ENCODE data around the gene HEATR5A. TPM values are rescaled to one million over a fixed set of nuclear protein-coding genes. Genes with fewer than 3 reads are reported as not detected.
"Not testable (repeated sequence)": the region's sequence is repeated elsewhere in the genome, so short reads cannot be mapped to it uniquely, and the experiment has no call there.

HEATR5A gene
- total RNA-seq, 4 donors from 2014 or later: 33.8 to 39.9 (median 35.5) TPM

DNA sequence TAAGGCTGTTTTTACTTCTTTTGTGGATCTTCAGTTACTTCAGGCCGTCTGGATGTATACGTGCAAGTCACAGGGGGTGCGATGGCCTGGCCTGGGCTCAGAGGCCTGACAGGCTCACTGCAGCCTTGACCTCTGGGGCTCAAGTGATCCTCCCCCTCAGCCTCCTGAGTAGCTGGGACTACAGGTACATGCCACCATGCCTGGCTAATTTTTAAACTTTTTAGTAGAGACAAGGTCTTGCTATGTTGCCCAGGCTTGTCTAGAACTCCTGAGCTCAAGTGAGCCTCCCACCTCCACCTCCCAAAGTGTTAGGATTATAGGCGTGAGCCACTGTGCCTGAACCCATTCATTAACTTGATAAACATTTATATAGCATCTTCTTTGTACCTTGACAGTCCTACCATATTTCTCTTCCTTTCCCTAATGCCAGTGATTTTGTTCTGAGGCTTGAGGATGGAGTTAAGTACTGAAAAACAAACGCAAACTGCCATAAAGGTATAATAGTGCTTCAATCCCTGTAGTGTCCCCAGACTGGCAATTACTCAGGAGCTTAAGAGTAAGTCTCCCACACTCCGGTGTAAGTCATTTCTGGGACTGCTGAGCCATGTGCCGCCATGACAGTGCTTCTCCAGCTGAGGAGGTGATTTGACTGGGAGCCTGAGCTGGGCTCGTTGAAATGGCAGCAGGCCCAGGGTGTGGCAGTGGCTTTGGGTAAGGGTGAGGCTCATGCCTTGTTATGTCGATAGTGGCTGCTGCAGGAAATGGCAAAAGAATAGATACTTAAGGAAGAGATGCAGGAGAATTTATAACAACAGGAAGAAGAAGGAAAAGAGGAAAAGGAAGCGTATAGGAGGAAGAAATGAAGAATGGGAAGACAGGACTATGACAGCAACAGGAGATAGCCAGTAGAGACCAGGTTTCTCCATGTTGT, 169.1 kb downstream of the HEATR5A start:
- H3K9me3 ChIP-seq: no peaks in the 10 kb centered on the region
- no peaks in the 10 kb centered on the region for H3K4me1 ChIP-seq
- no peak for ATAC-seq
- no peak overlapping the region for H3K27ac ChIP-seq
- H3K27me3 ChIP-seq: no peaks in the 10 kb centered on the region
- H3K4me3 ChIP-seq: no peak overlapping the region
- 76 to 82% methylated on average over 4 of the region's 10 CpGs for WGBS, 2 donors (ENCODE audit: low coverage in 1 of 2)
- no peaks in the 10 kb centered on the region for H3K36me3 ChIP-seq
- TF ChIP-seq POLR2AphosphoS5 (IDR thresholded peaks at IDR 0.05) (no peak), POLR2A (IDR thresholded peaks at IDR 0.05) (no peak), EP300 (IDR thresholded peaks at IDR 0.05) (no peak)
- TF ChIP-seq, protein P1, sequence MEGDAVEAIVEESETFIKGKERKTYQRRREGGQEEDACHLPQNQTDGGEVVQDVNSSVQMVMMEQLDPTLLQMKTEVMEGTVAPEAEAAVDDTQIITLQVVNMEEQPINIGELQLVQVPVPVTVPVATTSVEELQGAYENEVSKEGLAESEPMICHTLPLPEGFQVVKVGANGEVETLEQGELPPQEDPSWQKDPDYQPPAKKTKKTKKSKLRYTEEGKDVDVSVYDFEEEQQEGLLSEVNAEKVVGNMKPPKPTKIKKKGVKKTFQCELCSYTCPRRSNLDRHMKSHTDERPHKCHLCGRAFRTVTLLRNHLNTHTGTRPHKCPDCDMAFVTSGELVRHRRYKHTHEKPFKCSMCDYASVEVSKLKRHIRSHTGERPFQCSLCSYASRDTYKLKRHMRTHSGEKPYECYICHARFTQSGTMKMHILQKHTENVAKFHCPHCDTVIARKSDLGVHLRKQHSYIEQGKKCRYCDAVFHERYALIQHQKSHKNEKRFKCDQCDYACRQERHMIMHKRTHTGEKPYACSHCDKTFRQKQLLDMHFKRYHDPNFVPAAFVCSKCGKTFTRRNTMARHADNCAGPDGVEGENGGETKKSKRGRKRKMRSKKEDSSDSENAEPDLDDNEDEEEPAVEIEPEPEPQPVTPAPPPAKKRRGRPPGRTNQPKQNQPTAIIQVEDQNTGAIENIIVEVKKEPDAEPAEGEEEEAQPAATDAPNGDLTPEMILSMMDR (IDR thresholded peaks at IDR 0.05): no peak

DNA sequence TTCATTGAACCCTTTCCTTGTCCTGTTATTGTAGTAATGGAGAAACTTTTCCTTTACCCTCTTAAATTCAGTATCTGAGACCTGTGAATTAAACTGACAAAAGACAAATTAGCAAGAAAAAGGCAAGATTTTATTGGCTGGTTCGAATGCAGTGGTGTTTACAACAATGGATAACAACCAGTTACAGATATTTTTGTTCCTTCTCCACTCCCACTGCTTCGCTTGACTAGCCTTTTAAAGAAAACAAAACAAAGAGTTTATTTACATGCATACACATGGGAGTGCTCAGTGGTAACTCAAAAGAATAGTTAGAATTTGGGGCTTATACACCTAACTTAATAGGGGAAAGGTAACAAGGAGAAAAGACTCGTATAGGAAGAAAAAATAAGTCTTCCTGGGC, 175.7 kb downstream of the HEATR5A start:
- no peaks in the 10 kb centered on the region for H3K27me3 ChIP-seq
- no peaks in the 10 kb centered on the region for H3K36me3 ChIP-seq
- no peak overlapping the region for H3K4me3 ChIP-seq
- peaks cover 7 to 15% (median 8%) of the 10 kb centered on the region in 3 donors for H3K4me1 ChIP-seq
- no peaks in the 10 kb centered on the region for H3K9me3 ChIP-seq
- ATAC-seq: no peak
- 77 to 84% methylated on average over 3 of the region's 3 CpGs for WGBS, 2 donors (ENCODE audit: low coverage in 1 of 2)
- no peak for TF ChIP-seq POLR2A (IDR thresholded peaks at IDR 0.05)
- TF ChIP-seq, protein P1 (IDR thresholded peaks at IDR 0.05): no peak
- TF ChIP-seq EP300 (IDR thresholded peaks at IDR 0.05): no peak
- no peak for TF ChIP-seq POLR2AphosphoS5 (IDR thresholded peaks at IDR 0.05)
- H3K27ac ChIP-seq: no peak overlapping the region

DNA sequence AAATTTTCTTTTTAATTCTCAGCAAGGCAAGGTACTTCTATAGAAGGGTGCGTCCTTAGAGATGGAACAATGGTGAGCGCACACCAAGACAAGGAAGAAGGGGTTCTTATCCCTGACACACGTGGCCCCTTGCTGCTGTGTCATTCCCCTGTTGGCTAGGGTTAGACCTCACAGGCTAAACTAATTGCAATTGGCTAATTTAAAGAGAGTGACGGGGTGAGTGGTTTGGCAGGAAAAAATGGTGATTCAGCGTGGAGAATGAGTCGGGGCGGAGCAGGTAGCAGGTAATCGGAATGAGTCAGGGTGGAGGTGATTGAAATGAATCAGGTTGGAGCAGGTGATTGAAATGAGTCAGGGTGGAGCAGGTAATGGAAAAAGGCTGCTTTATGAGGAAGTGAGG, 176.5 kb downstream of the HEATR5A start:
- WGBS, 2 donors (ENCODE audit: low coverage in 1 of 2): 91 to 93% methylated on average over 4 to 8 of the region's 8 CpGs
- TF ChIP-seq, protein P1 (IDR thresholded peaks at IDR 0.05): no peak
- TF ChIP-seq EP300 (IDR thresholded peaks at IDR 0.05) (no peak), POLR2A (IDR thresholded peaks at IDR 0.05) (no peak), POLR2AphosphoS5 (IDR thresholded peaks at IDR 0.05) (no peak)

DNA sequence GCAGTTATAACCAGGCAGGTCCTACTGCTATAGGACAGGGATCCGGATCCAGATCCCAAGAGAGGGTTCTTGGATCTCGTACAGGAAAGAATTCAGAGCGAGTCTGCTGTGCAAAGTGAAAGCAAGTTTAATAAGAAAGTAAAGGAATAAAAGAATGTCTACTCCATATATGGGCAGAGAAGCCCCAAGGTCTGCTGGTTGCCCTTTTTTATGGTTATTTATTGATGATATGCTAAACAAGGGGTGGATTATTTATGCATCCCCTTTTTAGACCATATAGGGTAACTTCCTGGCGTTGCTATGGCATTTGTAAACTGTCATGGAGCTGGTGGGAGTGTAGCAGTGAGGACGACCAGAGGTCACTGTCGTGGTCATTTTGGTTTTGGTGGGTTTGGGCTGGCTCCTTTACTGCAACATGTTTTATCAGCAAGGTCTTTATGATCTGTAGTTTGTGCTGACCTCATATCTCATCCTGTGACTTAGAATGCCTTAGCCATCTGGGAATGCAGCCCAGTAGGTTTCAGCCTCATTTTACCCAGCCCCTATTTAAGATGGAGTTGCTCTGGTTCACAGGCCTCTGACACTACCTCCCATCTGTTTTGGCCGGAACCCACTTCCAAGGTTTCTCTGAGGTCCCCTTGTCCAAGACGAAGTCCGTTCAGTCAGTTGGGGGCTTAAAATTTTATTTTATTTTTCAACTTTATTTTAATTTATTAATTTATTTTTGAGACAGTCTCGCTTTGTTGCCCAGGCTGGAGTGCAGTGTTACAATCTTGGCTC, 178.0 kb downstream of the HEATR5A start:
- H3K4me1 ChIP-seq: peaks cover 7 to 15% (median 8%) of the 10 kb centered on the region in 3 donors
- H3K27me3 ChIP-seq, H3K36me3 ChIP-seq, H3K9me3 ChIP-seq: not testable (repeated sequence)
- peak; percentile 34 for ATAC-seq
- WGBS, 2 donors (ENCODE audit: low coverage in 1 of 2): 56 to 67% methylated on average over 8 to 9 of the region's 10 CpGs
- H3K27ac ChIP-seq: peak overlapping the region; percentile 40 to 64 (median 63)
- peak overlapping the region; percentile 23 to 24 for H3K4me3 ChIP-seq

More for the DNA sequence above, 176.5 kb downstream of the HEATR5A start:
- Histone ChIP-seq H3K36me3 (no peaks in the 10 kb centered on the region), H3K27ac (no peak overlapping the region), H3K9me3 (no peaks in the 10 kb centered on the region), H3K4me1 (peaks cover 7 to 15% (median 8%) of the 10 kb centered on the region in 3 donors), H3K27me3 (no peaks in the 10 kb centered on the region), H3K4me3 (no peak overlapping the region)
- no peak for ATAC-seq

Small RNAs within 50 kb of the gene (small RNA-seq; reads per million reads assigned to genes)
- 0 reads per million in 4 donors for gene RF00019

Other genes starting within 250 kb of the HEATR5A start
- 100 to 1,000 TPM; 185 to 287 (median 208) TPM for gene HECTD1, start 212.8 kb downstream of the HEATR5A start, total RNA-seq
- gene DTD2, start 37.0 kb upstream of the HEATR5A start, total RNA-seq: 10 to 100 TPM; 21.3 to 31.1 (median 28.1) TPM
- not detected for gene GPR33, start 67.5 kb upstream of the HEATR5A start, total RNA-seq
- gene NUBPL, start 140.9 kb upstream of the HEATR5A start, total RNA-seq: 10 to 100 TPM in 3 of 4 donors, 1 to 10 TPM in 1; 8.1 to 24.3 (median 14.5) TPM

Data from gastroesophageal sphincter (tissue), 4 donors.